ENCODE measurements around the gene TBCD.
"Not testable (repeated sequence)": the region's sequence is repeated elsewhere in the genome, so short reads cannot be mapped to it uniquely, and the experiment has no call there.

Gene TBCD

DNA sequence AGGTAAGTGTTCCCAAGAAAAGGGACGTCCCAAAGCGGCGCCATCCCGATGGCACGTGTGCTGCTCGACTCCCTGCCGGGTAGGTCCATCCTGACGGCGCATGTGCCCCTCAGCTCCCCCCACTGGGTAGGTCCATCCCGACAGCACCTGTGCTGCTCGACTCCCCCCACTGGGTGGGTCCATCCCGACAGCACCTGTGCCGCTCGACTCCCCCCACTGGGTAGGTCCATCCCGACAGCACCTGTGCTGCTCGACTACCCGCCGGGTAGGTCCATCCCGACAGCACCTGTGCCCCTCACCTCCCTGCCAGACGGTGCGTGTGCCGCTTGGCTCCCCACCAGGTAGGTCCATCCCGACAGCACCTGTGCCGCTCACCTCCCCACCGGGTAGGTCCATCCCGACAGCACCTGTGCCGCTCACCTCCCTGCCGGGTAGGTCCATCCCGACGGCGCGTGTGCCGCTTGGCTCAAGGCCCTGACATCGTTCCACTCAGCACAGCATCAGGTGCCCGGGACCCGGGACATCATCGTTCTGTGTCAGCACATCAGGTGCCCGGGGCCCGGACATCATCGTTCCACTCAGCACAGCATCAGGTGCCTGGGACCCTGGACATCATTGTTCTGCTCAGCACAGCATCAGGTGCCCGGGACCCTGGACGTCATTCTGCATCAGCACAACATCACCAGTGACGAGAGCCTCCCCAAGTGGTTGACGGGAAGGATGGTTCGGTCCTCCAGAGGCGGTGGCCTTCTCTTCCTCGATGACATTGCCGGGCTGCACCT is 22.2 kb upstream of the TBCD start:
- no peak for DNase-seq (ENCODE audit: low read depth in 2 of 2)

DNA sequence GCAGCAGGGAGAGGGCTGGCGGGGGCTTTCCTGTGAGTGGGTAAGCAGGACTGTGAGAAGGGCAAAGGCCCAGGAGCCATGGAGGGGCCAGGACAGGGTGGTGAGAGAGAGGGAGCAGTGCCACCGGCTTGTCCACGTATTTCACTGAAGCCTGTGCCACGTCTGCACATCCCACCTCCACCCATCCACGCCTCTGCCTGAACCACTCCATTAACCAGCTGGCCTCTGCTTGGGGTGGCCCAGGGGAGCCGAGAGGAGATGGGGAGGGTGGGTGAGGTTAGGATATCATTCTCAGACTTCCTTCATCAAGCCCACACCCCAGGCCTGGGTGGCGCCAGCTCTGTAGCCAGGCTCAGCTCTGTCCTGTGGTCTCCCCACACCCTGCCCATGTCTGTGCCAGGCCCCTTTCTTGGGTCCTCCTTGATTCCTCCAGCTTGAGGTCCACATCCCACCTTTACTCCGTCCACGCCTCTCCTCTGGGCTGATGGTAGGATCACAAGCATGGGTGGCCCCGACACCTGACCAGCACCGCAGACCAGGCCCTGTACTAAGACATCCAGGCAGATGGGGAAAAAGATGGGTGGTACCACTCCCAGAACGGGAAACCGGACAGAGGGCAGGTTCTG is 19.6 kb upstream of the TBCD start:
- no peak for DNase-seq (ENCODE audit: low read depth in 2 of 2)

DNA sequence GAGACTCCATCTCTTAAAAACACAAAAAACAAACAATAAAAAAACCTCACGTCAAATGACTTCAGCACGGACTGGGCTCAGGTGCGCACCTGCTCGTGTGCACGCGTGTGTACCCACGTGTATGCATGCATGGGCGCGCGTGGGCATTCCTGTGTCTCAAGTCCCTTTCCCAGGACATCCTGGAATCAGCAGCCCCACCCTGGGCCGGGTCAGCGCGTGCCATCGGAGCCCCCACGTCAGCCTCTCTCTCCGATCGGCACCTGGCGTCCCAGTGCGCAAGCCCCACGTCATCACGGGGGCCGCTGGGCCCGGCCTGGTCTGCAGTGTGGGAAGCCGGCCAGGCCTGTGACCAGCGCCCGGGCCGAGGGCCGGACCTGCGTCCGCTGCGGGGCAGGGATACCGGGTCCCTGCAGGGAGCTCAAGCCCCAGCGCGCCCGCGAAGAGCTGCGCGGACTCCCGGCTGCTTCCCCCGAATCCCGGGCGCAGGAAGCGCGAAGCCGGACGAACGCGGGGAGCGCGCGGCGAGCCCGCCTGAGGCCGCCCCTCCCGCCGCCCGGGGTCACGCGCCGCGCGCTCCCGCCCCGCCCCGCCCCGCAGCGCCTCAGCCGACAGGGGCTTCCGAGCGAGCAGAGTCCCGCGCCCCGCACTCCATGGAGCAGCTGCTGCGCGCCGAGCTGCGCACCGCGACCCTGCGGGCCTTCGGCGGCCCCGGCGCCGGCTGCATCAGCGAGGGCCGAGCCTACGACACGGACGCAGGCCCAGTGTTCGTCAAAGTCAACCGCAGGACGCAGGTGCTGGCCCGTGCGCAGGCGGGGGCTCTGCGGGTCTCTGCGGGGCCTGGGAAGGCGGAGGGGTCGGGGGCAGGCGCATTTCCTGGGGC is 16.6 kb upstream of the TBCD start, which contains the start of gene FN3K:
Gene FN3K, plus strand, starts transcription at position 629 of the 880 bp plus-strand sequence. Its CDS starts 22 bp downstream, at position 651.
- DNase-seq (ENCODE audit: low read depth in 2 of 2): peak in 1 of 2 donors; percentile 23

GRCh38 chr17:82736511-82737185 is 15.2 kb upstream of the TBCD start:
- no peak for DNase-seq (ENCODE audit: low read depth in 2 of 2)

DNA sequence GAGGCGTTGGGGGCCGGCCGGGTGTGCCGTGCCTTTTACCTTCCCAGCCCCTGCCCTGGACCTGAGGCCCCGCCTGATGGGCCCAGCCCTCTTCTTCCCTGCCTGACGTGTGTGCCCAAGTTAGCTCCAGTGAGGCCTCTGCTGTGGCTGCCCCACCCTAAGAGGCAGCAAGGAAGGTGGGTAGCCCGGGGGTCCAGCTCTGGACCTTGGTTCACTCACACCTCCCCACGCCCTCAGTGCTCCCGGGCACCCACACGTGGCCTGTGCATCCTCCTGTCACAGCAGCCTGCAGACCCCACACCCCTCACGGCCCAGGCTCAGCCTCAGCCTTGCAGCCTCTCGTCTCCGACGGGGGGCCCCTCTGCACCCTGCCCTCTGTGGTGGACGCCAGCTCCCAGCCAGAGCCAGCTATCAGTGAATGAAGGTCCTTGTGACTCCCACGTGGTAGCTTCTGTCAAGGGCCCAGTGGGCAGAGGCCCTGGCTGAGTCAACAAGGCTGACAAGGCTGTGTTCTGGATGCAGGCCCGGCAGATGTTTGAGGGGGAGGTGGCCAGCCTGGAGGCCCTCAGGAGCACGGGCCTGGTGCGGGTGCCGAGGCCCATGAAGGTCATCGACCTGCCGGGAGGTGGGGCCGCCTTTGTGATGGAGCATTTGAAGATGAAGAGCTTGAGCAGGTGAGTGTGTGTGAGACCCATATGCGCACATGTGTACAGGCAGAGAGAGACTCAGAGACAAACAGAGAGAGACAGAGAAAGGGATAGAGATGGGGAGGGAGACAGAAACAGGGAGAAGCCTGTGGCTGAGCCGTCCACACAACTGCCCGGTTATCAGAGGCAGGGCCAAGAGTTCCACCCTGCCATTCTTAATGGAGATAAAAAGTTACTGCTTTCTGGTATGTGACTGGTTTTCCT is 13.6 kb upstream of the TBCD start:
- no peak for DNase-seq (ENCODE audit: low read depth in 2 of 2)

DNA sequence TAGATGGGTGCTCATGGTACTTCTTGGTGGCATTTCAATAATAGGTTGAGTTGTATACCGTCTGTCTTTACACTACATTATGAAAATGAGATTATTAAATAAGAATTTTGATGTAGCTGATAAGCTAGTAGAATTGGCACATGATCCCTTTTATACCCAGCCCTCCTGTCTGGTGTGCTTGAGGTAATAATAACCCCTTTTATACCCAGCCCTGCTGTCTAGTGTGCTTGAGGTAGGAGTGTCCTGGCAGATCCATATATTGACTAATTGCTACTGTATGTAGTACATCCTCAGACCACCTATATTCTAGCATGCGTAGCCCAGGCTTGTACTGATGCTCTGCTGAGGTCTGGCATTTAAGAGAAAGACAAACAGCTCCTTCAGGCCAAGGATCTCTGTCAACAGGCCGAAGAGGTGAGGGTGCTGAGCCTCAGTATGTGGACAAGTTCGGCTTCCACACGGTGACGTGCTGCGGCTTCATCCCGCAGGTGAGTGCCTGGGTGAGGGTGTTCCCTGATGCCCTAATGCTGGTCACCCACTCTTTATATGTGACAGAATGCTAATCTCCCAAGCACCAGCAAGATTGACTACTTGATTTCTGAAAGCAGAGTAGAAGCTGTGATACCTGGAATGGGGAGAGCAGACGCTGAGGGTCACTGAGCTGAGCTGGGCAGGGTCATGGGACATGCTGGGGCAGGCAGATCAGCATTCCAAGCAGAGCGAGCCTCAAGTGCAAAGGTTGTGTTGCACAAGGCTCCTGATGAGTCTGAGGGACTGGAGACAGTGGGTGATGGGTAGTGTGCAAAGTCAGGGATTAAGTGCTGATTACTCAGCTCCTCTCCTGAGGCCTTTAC is 10.7 kb upstream of the TBCD start:
- no peak for DNase-seq (ENCODE audit: low read depth in 2 of 2)

DNA sequence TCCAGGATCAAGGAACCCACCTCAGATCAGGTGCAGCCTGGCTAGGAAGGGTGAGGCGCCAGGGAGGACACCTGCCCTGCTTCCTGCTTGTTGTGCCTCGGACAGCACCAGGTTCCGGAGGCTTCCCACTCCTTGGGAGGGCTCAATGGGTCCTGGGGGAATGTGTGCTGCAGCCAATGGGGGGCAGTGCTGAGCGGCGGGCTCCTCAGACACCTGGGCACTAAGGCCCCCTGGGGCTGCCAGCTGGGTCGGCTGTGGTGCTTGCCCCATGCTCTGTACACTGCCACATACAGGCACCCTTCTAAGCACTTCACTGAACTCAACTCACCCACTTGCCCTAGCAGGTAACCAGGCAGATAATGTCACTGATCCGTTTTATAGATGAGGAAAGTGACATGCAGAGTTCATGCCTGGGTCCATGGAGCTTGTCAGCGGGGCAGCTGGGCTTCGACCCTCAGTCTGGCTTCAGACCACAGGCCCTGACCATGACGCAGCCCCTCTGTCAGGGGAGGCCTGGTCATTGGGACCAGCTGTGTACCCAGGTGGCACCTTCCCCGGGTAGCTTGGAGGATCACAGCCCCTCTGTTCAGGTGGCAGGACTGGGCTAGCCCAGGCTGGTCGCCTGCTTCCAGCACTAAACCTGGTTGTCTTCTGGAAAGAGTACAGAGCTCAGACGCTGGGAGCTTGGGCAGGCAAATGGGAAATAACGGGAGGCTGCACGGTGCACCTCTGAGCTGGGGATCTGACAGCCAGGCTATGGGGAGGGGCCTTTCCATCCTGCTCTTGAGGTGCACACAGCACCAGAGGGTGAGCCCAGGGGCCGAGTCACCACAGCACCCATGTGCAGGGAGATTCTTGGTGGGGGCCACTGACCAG is 8.3 kb upstream of the TBCD start:
- no peak for DNase-seq (ENCODE audit: low read depth in 2 of 2)

GRCh38 chr17:82744736-82745135 is 7.1 kb upstream of the TBCD start:
- not testable (repeated sequence) for DNase-seq (ENCODE audit: low read depth in 2 of 2)

GRCh38 chr17:82745524-82745923 is 6.3 kb upstream of the TBCD start:
- no peak for DNase-seq (ENCODE audit: low read depth in 2 of 2)

GRCh38 chr17:82748756-82749155 is 3.1 kb upstream of the TBCD start:
- no peak for DNase-seq (ENCODE audit: low read depth in 2 of 2)

GRCh38 chr17:82750241-82750908 is 1.5 kb upstream of the TBCD start:
- no peak for DNase-seq (ENCODE audit: low read depth in 2 of 2)

DNA sequence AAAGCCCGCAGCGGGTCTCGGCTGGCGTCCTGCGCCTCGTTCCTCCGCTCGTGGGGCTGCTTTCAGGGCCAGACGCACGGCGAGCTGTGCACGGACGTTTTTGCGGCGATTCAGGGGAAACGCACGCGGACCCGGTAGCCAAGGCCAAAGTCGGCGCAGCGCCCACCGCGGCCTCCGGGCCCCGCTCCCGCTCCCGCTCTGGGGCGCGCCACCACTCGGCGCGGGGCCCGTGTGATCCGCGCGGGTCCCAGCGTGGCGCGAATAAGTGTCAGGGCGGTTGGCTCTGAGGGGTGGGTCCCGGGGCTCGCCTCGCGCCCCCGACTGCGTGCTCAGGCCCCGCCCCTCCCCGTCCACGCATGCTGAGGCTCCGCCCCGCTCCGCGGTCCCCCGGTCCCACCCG is 694 bp upstream of the TBCD start:
- DNase-seq (ENCODE audit: low read depth in 2 of 2): peak in 1 of 2 donors; percentile 61

DNA sequence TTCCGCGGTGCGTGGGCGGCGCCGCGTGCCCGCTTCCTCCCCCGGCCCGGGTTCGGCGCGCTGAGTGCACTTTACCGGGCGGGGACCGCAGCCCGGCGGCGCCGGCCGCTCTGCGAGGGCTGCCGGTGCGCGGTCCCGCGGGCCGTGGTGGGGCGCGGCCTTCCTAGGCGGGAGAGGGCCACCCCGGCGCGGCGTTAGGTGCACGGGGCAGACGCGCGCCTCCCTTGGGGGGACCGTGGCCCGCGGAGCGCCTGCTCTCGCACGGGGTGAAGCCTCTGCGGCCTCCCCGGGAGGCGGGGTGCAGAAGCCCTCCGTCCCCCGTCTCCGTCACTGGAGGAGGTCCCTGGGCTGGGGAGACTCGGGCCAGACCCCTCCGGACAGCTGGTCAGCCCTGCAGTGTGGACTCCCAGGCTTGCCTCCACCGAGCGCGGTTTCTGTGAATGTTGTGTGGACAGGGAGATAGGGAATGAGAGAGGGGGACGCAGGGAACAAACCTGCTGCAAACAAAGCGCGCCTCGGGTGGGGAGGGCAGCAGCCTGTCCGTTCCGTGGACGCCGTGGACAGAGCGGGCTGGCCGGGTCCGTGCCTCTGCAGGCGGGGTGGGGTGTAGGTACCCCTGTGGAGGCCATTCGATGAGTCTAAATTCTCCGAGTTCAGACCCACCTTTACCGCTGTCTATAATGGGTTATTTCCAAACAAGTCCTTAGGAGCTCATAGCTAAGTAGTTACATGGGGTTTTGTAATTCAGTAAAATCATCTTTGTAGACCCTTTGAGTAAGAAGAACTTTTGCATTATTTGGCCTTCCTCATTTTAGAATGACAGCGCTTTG is 721 bp downstream of the TBCD start:
- no peak for DNase-seq (ENCODE audit: low read depth in 2 of 2)

- DNase-seq (ENCODE audit: low read depth in 2 of 2): no peak
Observed at GRCh38 chr17:82753201-82753464, 1.3 kb downstream of the TBCD start.

DNA sequence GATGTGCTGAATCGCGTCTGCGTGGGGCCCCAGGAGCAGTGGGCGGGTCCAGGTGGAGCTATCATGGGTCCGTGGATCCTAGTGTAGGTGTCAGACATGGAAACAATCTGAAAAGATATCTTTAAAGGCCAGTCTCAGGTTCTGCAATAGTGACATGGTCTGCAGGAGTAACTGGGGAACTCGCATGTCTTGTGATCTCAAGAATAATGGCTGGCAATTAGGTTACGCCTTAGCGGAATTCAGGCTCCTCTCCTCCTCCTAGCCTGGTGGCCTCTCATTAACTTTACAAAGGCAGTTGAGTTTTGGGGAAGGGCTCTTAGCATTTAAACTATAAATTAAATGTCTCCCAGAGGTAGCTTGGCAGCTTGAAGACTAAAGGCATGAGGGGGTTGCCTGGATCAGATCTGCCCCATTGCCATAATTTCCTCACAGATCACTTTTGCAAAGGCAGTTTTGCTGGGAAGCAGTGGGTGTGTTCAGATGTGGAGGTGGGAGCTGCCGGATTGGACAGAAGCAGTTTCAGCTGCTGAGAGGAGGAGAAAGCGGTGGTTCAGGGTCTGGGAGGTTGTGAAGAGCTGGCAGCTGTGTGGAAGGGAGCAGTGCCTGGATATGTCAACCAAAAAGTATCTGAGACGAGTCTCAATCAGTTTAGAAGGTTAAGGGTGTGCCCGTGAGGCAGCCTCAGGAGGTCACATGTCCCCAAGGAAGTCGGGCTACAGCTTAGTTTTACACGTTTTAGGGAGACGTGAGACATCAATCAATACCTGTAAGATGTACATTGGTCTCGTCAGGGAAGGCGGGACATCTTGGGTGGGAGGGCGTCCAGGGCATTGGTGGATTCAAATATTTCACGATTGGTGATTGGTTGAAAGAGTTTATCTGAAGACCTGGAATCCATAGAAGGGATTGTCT is 2.7 kb downstream of the TBCD start:
- DNase-seq (ENCODE audit: low read depth in 2 of 2): no peak

- no peak for DNase-seq (ENCODE audit: low read depth in 2 of 2)
Observed at GRCh38 chr17:82756166-82756565, 4.3 kb downstream of the TBCD start.

DNA sequence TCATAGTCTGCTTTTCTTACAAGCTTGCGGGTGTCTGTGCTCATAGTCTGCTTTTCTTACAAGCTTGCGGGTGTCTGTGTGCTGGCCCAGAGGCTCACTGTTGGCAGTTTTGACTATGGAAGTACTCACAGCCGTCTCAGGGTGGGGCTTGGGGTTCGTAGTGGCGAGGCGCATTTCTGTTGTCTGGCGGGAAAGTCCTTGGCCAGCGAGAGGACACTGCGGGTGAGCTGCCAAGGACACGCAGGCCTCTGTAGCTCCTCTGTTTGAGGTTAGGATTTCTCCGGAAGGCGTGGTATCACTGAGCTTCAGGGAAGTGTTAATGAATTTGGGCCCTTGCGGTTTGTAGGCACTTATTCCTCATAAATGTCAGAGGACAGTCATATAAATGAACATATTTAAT is 13.5 kb downstream of the TBCD start:
- no peak for DNase-seq (ENCODE audit: low read depth in 2 of 2)
